Epithelial cell of proximal tubule (primary cell): Measurements from ENCODE around the gene LSM4. TPM values are rescaled to one million over a fixed set of nuclear protein-coding genes. Genes with fewer than 3 reads are reported as not detected.

Experiments used
- DNase-seq: peaks from one replicate; pipeline ENCODE4 v3.0.0-alpha.2; 2011; ENCODE audit warnings: low read depth
- H3K4me3 ChIP-seq: 2 replicates; pipeline ENCODE4 v1.5.1; 2011; ENCODE audit warnings: low read depth, mild to moderate bottlenecking, low read length
- CTCF ChIP-seq: conservative IDR thresholded peaks from 2 replicates; pipeline ENCODE4 v1.5.1; 2012; ENCODE audit warnings: low read depth, mild to moderate bottlenecking, low read length
- total RNA-seq: library from RNA; depleted of rRNA; stranded (reverse); fragments of >200 nt; gene quantifications from 2 replicates; pipeline ENCODE4 v1.2.3, GENCODE V29; 2015

LSM4 gene
- total RNA-seq, 1 donor from 2014 or later: 490 TPM

DNA sequence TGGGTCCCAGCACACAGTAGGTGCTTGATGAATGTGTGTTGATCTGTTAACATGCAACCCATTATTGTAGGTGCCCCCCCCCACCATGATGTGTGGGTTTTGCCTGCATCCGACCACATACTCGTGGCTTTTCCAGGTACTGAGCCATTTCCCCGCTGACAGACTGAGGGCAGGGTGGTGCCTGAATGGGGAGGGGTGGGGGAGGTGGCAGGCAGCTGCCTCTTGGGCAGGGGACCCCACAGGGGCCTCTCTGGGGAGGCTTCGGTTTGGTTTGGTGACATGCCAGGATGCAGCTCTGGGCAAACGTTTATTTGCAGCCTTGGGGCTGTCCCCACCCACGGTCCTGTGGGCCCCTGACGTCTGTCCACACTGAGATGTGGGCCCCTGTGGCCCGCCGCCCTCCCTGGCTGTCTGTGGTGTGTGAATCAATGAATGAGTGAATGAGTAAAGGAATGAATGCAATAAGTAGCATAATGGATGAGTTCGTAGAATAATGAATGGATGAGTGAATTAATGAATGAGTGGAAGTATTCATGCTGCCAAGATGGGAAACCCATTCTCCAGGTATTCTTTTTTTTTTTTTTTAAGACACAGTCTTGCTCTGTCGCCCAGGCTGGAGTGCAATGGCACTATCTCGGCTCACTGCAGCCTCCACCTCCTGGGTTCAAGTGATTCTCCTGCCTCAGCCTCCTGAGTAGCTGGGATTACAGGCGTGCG is 32.4 kb downstream of the LSM4 start:
- no peak for TF ChIP-seq CTCF
- no peak overlapping the region for H3K4me3 ChIP-seq
- no peak for DNase-seq

DNA sequence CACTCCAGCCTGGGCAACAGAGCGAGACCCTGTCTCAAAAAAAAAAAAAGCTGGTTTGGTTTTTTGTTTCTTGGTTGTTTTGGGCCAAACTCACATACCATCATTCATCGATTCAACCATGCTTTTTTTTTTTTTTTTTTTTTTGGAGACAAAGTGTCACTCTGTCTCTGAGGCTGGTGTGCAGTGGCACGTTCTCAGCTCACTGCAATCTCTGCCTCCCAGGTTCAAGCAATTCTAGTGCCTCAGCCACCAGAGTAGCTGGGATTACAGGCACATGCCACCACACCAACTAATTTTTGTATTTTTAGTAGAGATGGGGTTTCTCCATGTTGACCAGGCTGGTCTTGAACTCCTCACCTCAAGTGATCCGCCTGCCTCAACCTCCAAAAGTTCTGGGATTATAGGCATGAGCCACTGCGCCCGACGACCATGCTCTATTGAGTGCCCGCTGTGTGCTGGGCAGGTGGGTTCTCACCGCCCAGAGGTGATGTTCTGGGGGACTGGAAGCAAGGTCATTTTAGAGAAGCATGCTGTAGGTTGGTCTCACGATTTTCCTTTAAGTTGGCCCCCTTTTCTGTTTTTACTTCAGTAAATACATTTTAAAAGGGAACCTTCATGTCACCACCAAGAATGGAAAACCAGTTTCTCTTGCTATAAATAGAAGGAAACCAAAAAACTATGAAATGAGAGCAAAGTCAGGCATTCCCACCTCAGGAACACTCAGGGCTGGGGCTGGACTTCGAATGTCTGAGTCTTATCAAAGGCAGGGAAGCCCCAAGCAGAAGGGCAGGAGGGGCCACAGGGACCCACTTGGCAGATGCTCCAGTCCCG is 33.2 kb downstream of the LSM4 start:
- no peak overlapping the region for H3K4me3 ChIP-seq
- TF ChIP-seq CTCF: no peak
- DNase-seq: no peak

DNA sequence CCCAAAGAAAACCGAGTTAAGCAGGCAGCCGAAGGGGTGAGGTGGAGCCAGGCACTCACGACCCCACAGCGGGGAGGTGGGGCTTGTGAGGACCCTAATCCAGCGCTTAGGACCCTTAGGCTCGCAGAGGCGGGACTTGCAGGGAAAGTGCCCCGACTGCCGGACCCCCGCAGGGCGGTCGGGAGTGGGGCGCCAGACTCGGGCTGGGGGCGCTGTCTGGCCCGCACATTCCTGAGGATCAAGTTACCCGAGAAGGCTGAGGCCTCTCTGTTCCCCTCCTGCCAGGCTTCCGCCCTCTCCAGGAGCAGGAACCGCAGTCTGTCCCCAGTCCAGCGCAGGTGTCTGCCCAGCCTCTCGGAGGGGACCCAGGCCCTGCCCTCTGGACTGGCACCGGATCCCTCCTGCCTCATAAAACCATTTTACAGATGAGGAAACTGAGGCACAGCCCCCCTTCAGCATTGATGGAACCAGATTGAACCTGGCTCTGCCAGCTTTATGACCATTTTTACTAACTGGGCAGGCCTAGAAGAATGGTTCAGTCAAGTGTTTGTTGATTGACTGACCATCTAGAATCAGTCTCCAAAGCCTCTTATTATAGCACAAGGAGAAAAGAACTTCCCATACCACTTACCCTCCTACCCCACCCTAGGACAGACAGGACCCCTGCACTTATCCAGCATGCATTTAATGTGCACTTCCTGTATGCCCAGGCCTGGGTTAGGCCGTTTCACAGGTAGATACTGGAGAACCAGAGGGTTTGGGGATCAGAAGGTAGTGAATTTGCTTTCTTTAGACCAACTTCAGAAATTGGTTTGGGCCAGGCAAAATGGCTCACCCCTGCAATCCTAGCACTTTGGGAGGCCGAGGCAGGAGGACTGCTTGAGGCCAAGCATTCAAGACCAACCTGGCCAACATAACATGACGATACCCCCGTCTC is 34.8 kb downstream of the LSM4 start:
- DNase-seq: no peak
- TF ChIP-seq CTCF: no peak
- no peak overlapping the region for H3K4me3 ChIP-seq

DNA sequence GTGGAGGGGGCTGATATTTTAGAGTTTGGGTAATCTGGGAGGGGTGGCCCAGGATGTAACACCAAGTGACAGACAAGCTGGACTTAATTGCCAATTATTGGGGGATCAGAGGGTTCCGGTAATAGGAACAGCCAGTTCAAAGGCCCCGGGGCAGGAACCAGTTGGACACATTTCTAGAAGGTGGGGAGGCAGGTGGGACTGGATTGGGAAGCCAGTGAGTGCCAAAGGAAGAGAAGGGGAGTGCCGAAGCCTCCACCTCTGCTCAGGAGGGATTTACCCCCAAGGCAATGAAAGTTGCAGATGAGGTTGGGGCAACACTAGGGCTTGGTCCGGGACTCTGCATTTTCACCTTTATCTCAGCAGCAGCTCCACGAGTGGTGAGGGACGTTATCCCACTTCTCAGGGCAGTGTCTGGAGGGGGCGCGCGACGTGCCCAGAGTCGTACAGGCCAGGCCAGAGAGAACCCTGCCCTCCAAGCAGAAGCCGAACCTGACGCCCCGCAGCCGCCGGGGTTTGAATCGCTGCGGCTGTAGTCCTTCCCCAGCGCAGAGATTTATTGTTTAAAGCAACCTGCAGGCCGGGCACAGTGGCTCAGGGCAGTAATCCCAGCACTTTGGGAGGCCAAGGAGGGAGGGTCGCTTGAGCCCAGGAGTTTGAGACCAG is 35.8 kb downstream of the LSM4 start:
- no peak for DNase-seq
- no peak for TF ChIP-seq CTCF

GRCh38 chr19:18284712-18285360 is 38.0 kb downstream of the LSM4 start:
- no peak overlapping the region for H3K4me3 ChIP-seq
- no peak for DNase-seq
- TF ChIP-seq CTCF: no peak

More for the DNA sequence above, 35.8 kb downstream of the LSM4 start:
- no peak overlapping the region for H3K4me3 ChIP-seq

DNA sequence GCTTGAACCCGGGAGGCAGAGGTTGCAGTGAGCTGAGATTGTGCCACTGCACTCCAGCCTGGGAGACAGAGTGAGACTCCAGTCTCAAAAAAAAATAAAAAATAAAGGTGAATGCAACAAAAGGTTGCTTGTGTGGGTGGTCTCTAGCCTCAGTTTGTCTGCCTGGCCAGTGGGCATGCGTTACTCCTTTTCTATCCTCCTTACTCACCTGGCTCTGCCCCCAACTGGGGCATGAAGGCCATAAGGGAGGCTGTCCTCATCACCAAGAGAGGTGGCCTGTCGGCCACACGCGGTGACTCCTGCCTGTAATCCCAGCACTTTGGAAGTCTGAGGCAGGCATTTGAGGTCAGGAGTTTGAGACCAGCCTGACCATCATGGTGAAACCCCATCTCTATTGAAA is 39.5 kb downstream of the LSM4 start:
- no peak for TF ChIP-seq CTCF
- H3K4me3 ChIP-seq: no peak overlapping the region

More for the DNA sequence above, 39.5 kb downstream of the LSM4 start:
- DNase-seq: no peak
